Breast epithelium (tissue), 4 donors: Measurements from ENCODE around the gene HIP1R. TPM values are rescaled to one million over a fixed set of nuclear protein-coding genes. Genes with fewer than 3 reads are reported as not detected.

Experiments
- DNase-seq, 2 donors: peaks; one replicate each; pipeline ENCODE4 v3.0.0-alpha.2; 2019; ENCODE audit warnings: low spot score in 2 of 2
- H3K27ac ChIP-seq, 2 donors: fragments of 200-600 bp; sonication (generic) in 1 of 2; one replicate each; pipeline ENCODE4 v1.5.1; 2016 to 2019; ENCODE audit warnings: mild to moderate bottlenecking in 1 of 2
- H3K27me3 ChIP-seq, 2 donors: fragments of 200-600 bp; sonication (generic) in 1 of 2; one replicate each; pipeline versions ENCODE4 v1.5.1 to v1.6.0; 2017 to 2019; ENCODE audit warnings: control low read depth in 1 of 2, mild to moderate bottlenecking in 1 of 2
- H3K36me3 ChIP-seq: fragments of 200-600 bp; one replicate; pipeline ENCODE4 v1.5.1; 2019
- H3K4me1 ChIP-seq, 2 donors: fragments of 200-600 bp; sonication (generic); one replicate each; pipeline ENCODE4 v1.5.1; 2016 to 2019; ENCODE audit warnings: control low read depth in 1 of 2
- H3K4me3 ChIP-seq, 3 donors: fragments of 200-600 bp; sonication (generic); 1 replicate in 2 of 3; 2 replicates in 1 of 3; pipeline ENCODE4 v1.5.1; 2016 to 2019; ENCODE audit warnings: mild to moderate bottlenecking in 3 of 3, moderate library complexity in 2 of 3
- H3K9me3 ChIP-seq, 2 donors: fragments of 200-600 bp; sonication (generic) in 1 of 2; one replicate each; pipeline ENCODE4 v1.5.1; 2016 to 2019; ENCODE audit warnings: control low read depth in 1 of 2
- CTCF ChIP-seq, 3 donors: fragments of 450-650 bp; IDR thresholded peaks; one replicate each; pipeline ENCODE4 v1.5.1; 2016 to 2017; ENCODE audit warnings: antibody characterized with exemption in 3 of 3, mild to moderate bottlenecking in 3 of 3, moderate library complexity in 3 of 3
- POLR2A ChIP-seq: fragments of 450-650 bp; IDR thresholded peaks from one replicate; pipeline ENCODE4 v1.6.1; 2016; ENCODE audit warnings: antibody characterized with exemption, mild to moderate bottlenecking, moderate library complexity
- POLR2AphosphoS5 ChIP-seq, 3 donors: sonication (generic); formaldehyde crosslinking; IDR thresholded peaks; one replicate each; pipeline ENCODE4 v1.6.1; 2017; ENCODE audit warnings: antibody characterized with exemption in 3 of 3
- intact Hi-C: fragments of 100-400 bp; cut with DNase I; formaldehyde crosslinking; loops from one replicate; pipeline ENCODE4 v1.15.1; 2023; ENCODE audit warnings: low total_unique reads
- total RNA-seq, 3 donors: library from RNA; depleted of rRNA; stranded (reverse); fragments of >200 nt; gene quantifications; one replicate each; pipeline ENCODE4 v1.1.0, GENCODE V29; 2016

HIP1R gene
- total RNA-seq, 3 donors from 2014 or later, result 17.8 to 83.3 (median 49.5) TPM

- intact Hi-C loops, result no loop called here
- no peak overlapping the region for H3K4me3 ChIP-seq
Measured at GRCh38 chr12:122807651-122808050, 27.6 kb upstream of the HIP1R start.

GRCh38 chr12:122811777-122812176 lies 23.5 kb upstream of the HIP1R start:
- no peak for DNase-seq
- intact Hi-C loops, result no loop called here
- Histone ChIP-seq H3K27ac (no peak overlapping the region), H3K36me3 (no peaks in the 10 kb centered on the region), H3K4me3 (no peak overlapping the region), H3K9me3 (no peaks in the 10 kb centered on the region), H3K4me1 (no peaks in the 10 kb centered on the region), H3K27me3 (no peaks in the 10 kb centered on the region)
- TF ChIP-seq CTCF (IDR thresholded peaks at IDR 0.05) (no peak), POLR2A (no peak), POLR2AphosphoS5 (IDR thresholded peaks at IDR 0.05) (no peak)

More at GRCh38 chr12:122807651-122808050, 27.6 kb upstream of the HIP1R start:
- no peaks in the 10 kb centered on the region for H3K4me1 ChIP-seq
- no peak for DNase-seq
- no peak overlapping the region for H3K27ac ChIP-seq
- H3K27me3 ChIP-seq, result no peaks in the 10 kb centered on the region
- no peaks in the 10 kb centered on the region for H3K36me3 ChIP-seq
- TF ChIP-seq POLR2AphosphoS5 (IDR thresholded peaks at IDR 0.05) (no peak), POLR2A (no peak), CTCF (IDR thresholded peaks at IDR 0.05) (no peak)
- H3K9me3 ChIP-seq, result no peaks in the 10 kb centered on the region

- Histone ChIP-seq H3K9me3 (no peaks in the 10 kb centered on the region), H3K4me3 (no peak overlapping the region), H3K27ac (no peak overlapping the region), H3K36me3 (no peaks in the 10 kb centered on the region), H3K4me1 (no peaks in the 10 kb centered on the region), H3K27me3 (no peaks in the 10 kb centered on the region)
- intact Hi-C loops, result no loop called here
- no peak for TF ChIP-seq CTCF (IDR thresholded peaks at IDR 0.05)
- no peak for TF ChIP-seq POLR2A
- TF ChIP-seq POLR2AphosphoS5 (IDR thresholded peaks at IDR 0.05), result no peak
- DNase-seq, result no peak
Measured at GRCh38 chr12:122813310-122813713, 21.9 kb upstream of the HIP1R start.

GRCh38 chr12:122819209-122819785 lies 16.0 kb upstream of the HIP1R start:
- intact Hi-C loops, result no loop called here
- TF ChIP-seq CTCF (IDR thresholded peaks at IDR 0.05), result no peak
- no peak for TF ChIP-seq POLR2AphosphoS5 (IDR thresholded peaks at IDR 0.05)
- no peak for TF ChIP-seq POLR2A
- Histone ChIP-seq H3K4me3 (no peak overlapping the region), H3K27ac (no peak overlapping the region), H3K27me3 (no peaks in the 10 kb centered on the region), H3K9me3 (no peaks in the 10 kb centered on the region), H3K4me1 (no peaks in the 10 kb centered on the region), H3K36me3 (no peaks in the 10 kb centered on the region)
- no peak for DNase-seq

GRCh38 chr12:122820138-122820537 lies 15.1 kb upstream of the HIP1R start:
- intact Hi-C loops, result no loop called here
- no peak for TF ChIP-seq CTCF (IDR thresholded peaks at IDR 0.05)
- no peak for TF ChIP-seq POLR2A
- no peak for TF ChIP-seq POLR2AphosphoS5 (IDR thresholded peaks at IDR 0.05)

More at GRCh38 chr12:122820138-122820537, 15.1 kb upstream of the HIP1R start:
- Histone ChIP-seq H3K36me3 (no peaks in the 10 kb centered on the region), H3K27ac (no peak overlapping the region), H3K27me3 (no peaks in the 10 kb centered on the region), H3K4me1 (no peaks in the 10 kb centered on the region), H3K4me3 (no peak overlapping the region), H3K9me3 (no peaks in the 10 kb centered on the region)
- no peak for DNase-seq
